Epithelial cell of esophagus (primary cell): ENCODE measurements around the gene IGFL2.
"Not testable (repeated sequence)": the region's sequence is repeated elsewhere in the genome, so short reads cannot be mapped to it uniquely, and the experiment has no call there.

Experiments
- DNase-seq: peaks from one replicate; pipeline ENCODE4 v3.0.0; 2010; ENCODE audit warnings: low read depth
- H3K4me3 ChIP-seq: 2 replicates; pipeline ENCODE4 v1.5.1; 2011; ENCODE audit warnings: mild to moderate bottlenecking, low read length, control low read depth
- TF ChIP-seq, protein P1 (sequence below): IDR thresholded peaks from 2 replicates; pipeline ENCODE4 v1.5.1; 2011; ENCODE audit warnings: low read depth, mild to moderate bottlenecking, low read length, control low read depth, inconsistent platforms; ENCODE audit not compliant: insufficient read depth; ENCODE audit errors: missing control alignments

IGFL2 gene

DNA sequence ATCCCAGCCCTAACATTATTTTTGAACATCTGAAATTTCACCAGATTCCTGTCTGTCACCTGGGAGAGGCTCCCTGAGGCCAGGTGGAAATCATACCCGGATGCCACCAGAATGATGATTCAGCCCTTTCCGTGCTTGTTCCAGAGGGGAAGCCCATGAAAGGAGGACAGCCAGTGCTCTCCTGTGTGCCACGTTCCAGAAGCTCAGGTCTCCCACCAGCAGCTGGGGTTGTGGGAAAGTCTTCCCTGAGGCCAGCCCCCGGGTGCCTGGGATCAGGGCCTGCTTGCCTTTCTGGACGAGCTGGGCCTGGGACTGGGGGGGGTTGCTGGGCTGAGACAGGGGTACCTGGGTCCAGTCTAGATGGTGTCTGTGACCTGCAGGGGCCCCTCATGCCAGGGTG lies 56.0 kb downstream of the IGFL2 start:
- H3K4me3 ChIP-seq = no peak overlapping the region
- TF ChIP-seq, protein P1, sequence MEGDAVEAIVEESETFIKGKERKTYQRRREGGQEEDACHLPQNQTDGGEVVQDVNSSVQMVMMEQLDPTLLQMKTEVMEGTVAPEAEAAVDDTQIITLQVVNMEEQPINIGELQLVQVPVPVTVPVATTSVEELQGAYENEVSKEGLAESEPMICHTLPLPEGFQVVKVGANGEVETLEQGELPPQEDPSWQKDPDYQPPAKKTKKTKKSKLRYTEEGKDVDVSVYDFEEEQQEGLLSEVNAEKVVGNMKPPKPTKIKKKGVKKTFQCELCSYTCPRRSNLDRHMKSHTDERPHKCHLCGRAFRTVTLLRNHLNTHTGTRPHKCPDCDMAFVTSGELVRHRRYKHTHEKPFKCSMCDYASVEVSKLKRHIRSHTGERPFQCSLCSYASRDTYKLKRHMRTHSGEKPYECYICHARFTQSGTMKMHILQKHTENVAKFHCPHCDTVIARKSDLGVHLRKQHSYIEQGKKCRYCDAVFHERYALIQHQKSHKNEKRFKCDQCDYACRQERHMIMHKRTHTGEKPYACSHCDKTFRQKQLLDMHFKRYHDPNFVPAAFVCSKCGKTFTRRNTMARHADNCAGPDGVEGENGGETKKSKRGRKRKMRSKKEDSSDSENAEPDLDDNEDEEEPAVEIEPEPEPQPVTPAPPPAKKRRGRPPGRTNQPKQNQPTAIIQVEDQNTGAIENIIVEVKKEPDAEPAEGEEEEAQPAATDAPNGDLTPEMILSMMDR = no peak
- DNase-seq = no peak

DNA sequence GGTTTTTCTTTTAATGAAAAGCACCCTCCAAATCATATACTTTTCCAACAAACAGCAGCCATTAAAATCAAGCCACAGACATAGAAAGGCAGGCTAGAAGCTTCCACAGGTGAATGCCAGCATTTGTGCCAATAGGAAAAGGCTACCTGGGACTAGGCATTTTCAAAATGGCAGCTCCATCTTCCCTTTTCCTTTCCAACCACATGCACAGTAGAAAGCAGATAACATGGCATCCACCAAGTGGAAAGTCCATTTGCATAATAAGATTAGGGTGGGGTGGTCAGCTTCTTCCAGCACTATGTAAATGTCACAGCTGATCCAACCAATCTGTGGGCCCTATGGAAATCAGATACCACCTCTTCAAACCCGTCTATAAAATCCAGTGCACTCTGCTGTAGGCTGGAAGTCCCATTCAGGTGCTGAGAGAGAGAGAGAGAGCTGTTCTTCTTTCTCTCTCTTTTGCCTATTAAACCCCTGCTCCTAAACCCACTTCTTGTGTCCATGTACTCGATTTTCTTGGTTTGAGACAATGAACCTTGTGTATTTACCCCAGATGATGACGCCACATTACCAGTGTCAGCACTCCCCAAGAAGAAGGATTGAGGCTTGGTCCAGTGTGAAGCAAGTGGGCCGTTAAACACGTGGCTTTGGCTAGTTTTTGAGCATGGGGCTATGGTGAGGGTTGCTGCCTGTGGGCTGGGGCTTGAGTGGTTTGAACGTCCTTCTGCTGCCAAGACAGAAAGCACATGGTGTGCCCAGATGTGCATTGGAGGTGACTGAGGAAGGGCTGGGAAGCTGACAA lies 57.3 kb downstream of the IGFL2 start:
- no peak overlapping the region for H3K4me3 ChIP-seq
- no peak for DNase-seq
- TF ChIP-seq, protein P1 = no peak

DNA sequence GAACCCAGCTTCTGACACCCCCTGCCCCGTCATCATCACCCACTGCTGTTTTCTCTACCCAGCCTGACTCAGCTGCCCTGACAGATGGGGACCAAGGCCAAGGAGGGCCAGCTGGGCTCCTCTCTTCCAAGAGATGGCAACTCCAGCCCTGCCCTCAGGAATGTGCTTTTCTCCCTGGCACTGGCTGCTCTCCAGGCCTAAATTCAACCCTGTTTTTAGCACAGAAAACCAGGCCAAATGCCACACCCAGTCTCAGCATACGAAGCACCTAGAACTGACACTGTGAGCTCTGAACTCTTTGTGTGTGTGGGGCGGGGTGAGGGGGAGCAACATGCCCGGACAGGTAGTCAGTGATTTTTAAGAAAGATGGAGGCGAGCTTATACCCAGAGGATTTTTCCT lies 58.1 kb downstream of the IGFL2 start:
- TF ChIP-seq, protein P1 = no peak
- peak; percentile 92 for DNase-seq
- no peak overlapping the region for H3K4me3 ChIP-seq

DNA sequence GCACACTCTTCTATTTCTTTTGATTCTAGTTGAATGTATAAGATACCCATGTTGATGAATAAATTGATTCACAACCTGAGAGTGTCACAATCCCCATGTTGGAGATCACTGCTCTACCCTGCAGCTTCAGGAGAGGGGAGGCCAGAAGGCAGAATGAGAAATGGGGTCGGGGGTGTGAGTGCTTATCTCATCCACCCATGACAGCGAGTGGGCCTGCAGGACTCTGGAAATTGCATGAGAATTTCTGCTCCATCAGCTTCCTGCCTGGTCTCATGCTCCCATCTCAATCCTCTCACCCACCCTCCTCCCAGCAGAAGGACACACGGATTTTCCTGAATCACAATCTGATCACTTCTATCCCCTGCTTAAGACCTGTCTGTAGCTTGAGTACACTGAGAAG lies 58.6 kb downstream of the IGFL2 start:
- TF ChIP-seq, protein P1 = no peak
- no peak overlapping the region for H3K4me3 ChIP-seq
- DNase-seq = no peak

DNA sequence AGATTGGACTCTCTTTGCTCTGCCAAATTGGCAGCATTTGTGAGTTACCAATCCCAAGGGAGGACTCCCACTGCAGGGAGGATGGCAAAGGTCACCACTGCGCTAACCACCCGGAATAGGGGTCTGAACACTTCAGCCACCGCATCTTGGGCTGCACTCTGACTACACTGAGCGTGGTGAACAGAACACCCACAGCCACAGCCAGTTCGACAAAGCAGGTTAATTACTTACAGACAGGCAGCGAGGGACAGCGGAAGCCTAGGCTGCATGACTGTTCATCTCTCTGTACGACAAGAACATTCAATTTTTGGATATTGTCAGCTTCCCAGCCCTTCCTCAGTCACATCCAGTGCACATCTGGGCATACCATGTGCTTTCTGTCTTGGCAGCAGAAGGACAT lies 59.8 kb downstream of the IGFL2 start:
- not testable (repeated sequence) for DNase-seq, H3K4me3 ChIP-seq

DNA sequence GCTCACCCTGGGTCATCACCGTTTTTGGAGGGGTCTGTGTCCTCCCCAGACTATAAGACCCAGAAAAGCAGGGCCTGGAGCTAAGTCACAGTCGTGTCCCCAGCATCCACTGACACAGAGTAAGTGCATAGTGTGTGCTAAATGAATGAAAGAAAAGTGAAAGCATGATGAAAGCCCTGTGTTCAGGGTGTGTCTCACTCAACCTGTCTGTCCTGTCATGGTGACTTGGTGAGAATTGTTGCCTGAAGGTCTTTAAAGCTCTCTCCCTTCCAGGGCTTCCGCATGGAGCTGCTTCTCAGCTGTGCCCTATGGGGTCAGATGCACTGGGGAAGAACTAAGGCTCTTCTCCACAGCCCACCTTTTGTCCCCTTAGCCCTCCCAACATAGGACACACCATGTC lies 61.0 kb downstream of the IGFL2 start:
- DNase-seq = peak; percentile 77
- TF ChIP-seq, protein P1 = no peak
- H3K4me3 ChIP-seq = no peak overlapping the region

DNA sequence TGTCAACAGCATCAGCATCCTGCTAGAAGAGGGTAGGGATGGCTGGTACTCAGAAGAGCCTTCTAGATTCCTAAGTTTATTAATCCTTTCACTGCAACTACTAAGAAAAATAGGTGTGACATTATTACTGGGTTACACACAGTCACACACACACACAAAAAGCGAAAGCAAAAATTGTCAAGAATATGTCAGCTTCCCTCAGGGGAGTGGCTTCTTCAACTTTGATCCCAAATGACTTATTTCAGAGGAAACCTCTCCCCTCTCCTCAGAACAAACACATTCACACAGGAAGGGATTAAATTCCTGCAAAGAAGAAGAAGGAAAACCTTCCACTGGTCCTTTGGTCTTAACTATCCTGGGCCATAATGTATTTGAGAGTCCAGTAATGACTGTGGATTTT lies 61.4 kb downstream of the IGFL2 start:
- no peak for DNase-seq
- TF ChIP-seq, protein P1 = no peak

DNA sequence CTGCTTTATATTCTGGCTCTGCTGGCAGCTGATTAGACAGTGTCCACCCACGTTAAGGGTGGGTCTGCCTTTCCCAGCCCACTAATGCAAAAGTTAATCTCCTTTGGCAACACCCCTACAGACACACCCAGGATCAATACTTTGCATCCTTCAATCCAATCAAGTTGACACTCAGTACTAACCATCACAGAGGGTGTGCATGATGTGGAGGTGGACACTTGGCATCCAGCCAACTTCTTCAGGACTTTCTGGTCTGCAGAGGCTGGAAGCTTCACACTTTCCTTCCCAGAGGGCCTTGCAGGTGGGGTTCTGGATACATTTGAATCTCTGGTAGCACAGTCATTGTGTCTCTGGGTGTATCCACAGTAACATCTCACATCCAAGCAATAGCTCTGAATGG lies 62.6 kb downstream of the IGFL2 start:
- TF ChIP-seq, protein P1 = no peak
- no peak for DNase-seq
- H3K4me3 ChIP-seq = no peak overlapping the region

More for the DNA sequence above, 61.4 kb downstream of the IGFL2 start:
- no peak overlapping the region for H3K4me3 ChIP-seq
